22Rv1 (cell line): ENCODE data around the gene CHST4.

Source experiments
- CTCF ChIP-seq: fragments of 450-650 bp; IDR thresholded peaks from 2 replicates; pipeline ENCODE4 v1.5.1; 2017; ENCODE audit warnings: mild to moderate bottlenecking
- ZFX ChIP-seq: fragments of 450-650 bp; IDR thresholded peaks from 2 replicates; pipeline ENCODE4 v1.6.1; 2017; ENCODE audit warnings: antibody characterized with exemption, borderline replicate concordance

GRCh38 chr16:71479420-71479819 lies 46.8 kb upstream of the CHST4 start:
- TF ChIP-seq CTCF (peak; percentile 68), ZFX (no peak)
